Measurements from ENCODE around the gene DNAJB13.
"Not testable (repeated sequence)": the region's sequence is repeated elsewhere in the genome, so short reads cannot be mapped to it uniquely, and the experiment has no call there.

Gene DNAJB13

GRCh38 chr11:73977856-73978519, 27.2 kb downstream of the DNAJB13 start:
- DNase-seq (ENCODE audit: low spot score), result no peak

GRCh38 chr11:73978576-73979086, 27.8 kb downstream of the DNAJB13 start:
- DNase-seq (ENCODE audit: low spot score), result no peak

DNA sequence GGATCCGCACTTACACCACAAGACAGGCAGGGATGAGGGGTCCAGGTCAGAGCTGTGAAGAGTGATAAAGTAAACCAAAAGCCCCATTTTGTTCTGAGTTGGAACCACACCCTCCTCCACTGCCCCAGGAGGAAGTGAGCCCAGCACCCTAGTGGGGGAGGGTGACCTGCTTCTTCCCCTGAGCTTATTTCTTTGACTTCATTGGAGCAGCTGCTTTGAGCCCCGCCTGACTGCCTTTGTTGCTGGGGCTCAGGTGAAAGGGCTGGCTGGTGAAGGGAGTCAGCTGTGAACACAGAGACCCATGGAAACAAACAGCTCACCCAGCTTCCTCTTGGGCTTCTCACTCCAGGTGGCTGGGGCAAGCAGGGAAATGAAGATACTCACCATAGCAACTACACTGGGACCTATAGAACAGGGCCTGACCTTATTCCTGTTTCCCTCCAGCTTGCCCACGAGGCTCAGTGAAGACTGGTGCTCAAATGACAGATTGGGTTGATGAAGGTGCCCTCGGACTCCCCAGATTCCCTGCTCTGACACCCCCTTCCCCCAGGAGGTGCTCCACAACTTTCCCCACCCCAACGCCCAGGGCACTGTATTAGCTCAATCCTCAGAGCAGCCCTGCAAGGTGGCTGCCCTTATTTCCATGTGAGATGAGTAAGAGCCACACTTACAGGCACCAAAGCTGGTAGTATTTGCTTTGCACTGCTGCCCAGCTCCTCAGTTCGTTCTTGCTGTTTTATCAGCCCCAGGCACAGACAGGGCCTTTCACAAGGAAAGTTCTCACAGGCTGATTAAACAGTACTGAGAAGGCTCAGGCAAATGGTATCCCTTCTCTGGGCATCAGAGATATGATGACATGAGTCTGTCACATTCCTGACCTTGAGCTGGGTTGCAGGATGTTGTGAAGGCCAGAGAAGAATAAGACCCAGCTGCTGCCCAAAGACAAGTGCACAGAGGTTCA, 29.5 kb downstream of the DNAJB13 start:
- DNase-seq (ENCODE audit: low spot score), result peak; percentile 86

DNA sequence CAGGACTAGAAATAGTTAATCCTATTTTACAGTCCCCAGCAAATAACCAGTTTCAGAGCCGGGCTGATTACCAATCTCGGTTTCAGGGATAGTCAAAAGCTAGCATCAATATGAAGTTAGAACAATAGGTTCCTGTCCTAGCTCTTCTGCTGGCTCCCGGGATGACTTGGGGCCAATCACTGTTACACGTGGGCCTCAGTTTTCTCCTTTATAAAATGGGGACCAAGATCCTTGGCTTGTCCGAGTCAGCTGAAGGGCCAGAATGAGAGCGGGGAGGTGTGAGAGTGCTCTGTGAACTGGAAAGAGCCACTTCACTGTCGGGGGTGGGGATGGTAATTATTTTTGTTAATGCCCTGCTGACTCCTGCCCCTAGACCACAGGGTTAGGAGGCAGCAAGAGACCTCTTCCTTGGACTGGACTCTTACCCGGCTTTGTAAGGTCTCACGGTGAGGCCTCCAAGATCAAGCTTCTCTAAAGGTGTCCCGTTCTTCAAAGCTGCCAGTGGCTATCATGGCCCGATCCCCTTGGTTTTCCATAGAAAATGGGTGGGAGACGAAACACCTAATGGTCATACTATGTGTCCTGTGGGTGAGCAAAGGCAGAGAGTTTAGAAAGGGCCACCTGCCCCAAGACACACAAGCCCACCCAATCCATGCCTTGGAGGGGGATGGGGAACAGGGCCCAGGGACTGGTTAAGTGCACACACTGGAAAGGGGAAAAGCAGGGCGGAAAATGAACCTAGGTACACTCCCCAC, 30.4 kb downstream of the DNAJB13 start:
- no peak for DNase-seq (ENCODE audit: low spot score)

DNA sequence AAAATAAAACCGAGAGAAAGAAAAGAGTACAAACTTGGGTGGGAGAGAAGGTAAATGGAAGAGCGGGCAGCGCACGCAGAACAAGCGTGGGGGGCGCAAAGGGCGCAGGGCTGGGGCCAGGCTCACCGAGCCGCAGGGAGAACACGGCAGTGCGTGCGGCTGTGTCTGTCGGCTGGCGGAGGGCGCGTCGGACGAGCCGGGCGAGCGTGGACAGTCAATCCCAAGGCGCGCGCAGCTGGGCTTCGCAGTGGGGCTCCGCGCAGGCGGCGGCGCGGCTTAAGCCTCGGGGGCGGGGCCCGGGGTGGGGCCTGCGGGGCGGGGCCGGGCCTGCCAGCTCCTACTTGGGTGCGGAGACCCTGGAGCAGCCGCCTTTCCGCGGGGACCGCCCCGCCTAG, 31.8 kb downstream of the DNAJB13 start, which contains the start of gene UCP2:
UCP2 (minus strand) TSS at position 249 of the 395 bp plus-strand sequence. CDS start 4,465 bp downstream, outside the sequence.
- DNase-seq (ENCODE audit: low spot score), result peak; percentile 86

- DNase-seq (ENCODE audit: low spot score), result peak; percentile 93
These were observed 32.3 kb downstream of the DNAJB13 start for GRCh38 chr11:73982990-73983740.

- no peak for DNase-seq (ENCODE audit: low spot score)
These were observed 33.1 kb downstream of the DNAJB13 start for GRCh38 chr11:73983741-73984538.

DNA sequence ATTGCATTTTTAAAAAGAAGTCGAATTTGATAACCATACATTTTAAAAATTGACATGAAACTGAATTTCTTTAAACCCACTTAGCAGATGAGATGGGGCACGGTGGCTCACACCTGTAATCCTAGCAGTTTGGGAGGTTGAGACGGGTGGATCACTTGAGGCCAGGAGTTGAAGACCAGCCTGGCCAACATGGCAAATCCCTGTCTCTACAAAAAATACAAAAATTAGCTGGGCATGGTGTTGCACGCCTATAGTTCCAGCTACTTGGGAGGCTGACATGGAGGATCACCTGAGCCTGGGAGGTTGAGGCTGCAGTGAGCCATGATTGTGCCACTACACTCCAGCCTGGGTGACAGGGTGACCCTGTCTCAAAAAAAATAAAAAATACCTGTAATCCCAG, 34.8 kb downstream of the DNAJB13 start:
- DNase-seq (ENCODE audit: low spot score), result not testable (repeated sequence)

- no peak for DNase-seq (ENCODE audit: low spot score)
These were observed 37.4 kb downstream of the DNAJB13 start for GRCh38 chr11:73988227-73988626.

- peak; percentile 57 for DNase-seq (ENCODE audit: low spot score)
These were observed 38.3 kb downstream of the DNAJB13 start for GRCh38 chr11:73989156-73989555.

GRCh38 chr11:73990730-73991129, 39.9 kb downstream of the DNAJB13 start:
- no peak for DNase-seq (ENCODE audit: low spot score)

DNA sequence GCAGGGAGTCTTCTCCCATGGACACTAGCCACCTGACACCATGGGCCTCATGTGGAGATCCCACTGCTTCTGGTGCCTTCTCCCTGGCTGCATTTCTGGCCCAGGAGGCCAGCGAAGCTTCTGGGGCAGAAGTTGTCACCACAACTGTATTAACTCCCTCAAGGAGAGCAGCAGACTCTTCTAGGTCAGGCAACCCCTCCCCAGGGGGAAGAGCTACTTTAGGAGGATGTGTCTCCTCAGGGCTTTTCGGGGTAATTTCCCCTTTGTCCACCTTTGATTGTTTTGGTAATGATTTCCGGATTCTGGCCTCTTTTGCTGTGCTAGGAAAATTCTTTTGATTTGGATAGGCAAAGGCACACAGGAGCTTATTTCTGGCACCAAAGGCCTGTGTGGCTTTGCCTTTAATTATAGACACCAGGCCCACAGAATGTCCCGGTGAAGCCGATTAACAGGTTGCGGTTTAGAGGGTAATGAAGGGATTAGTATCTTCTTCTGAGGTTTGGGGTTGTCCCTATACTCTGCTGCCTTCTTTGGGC, 40.7 kb downstream of the DNAJB13 start:
- no peak for DNase-seq (ENCODE audit: low spot score)

- DNase-seq (ENCODE audit: low spot score), result no peak
These were observed 44.4 kb downstream of the DNAJB13 start for GRCh38 chr11:73995247-73995646.

DNA sequence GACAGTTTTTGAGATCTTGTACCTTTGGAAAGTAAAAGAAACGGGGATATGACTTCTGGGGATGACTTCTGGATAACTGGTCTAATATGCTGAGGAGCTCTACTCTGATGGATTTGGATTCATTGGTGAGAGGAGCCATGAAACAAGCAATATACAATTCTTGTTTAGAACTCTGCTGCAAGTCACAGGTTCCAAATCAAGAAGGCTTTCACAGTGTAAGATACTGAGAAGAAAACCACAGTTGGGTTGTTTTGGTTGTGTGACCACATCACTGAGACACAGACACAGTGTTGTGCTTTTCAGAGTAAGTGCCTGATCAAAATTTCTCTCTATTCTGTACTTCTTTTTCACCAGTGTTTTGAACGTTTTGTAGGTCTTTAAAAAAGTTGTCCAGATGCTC, 44.9 kb downstream of the DNAJB13 start:
- no peak for DNase-seq (ENCODE audit: low spot score)

DNA sequence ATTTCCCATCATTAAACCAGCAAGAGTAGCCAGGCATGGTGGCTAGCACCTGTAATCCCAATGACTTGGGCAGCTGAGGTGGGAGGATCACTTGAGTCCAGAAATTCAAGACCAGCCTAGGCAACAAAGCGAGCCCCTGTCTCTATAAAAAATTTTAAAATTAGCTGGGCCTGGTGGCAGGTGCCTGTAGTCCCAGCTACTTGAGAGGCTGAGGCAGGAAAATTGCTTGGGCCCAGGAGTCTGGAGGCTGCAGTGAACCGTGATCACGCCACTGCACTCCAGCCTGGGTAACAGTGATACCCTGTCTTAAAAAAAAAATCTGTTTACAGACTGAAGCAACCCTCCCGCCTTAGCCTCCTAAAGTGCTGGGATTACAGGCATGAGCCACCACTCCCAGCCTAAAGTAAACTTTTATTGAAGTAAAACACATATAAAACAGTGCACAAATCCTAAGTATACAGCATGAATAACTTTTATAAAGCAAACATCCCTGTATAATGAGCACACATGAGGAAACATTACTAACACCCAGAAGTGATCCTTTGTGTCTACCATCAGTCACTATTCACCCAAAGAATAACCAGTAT, 45.4 kb downstream of the DNAJB13 start:
- DNase-seq (ENCODE audit: low spot score), result no peak

DNA sequence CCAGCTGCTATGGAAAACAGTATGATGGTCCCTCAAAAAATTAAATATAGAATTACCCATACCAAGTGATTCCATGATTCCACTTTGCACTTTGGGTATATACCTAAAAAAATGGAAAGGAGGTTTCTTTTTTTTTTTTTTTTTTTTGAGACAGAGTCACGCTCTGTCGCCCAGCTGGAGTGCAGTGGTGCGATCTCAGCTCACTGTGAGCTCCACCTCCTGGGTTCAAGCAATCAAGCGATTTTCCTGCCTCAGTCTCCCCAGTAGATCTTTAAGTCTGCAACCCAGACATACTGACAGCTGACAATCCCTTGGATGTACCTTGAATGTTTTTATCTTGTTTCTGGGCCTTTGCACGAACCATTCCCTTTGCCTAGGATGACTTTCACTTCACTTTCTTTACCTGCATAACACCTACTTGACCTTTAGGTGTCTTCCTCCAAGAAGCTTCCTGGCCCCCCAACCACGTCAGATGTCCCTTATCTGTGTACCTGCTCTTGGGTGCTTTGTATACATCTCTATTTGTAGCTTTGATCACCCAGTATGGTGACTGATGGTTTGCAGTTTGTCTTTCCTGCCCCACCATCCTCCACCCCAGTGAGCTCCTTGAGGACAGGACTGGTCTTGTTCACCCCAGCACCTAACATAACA, 46.4 kb downstream of the DNAJB13 start:
- no peak for DNase-seq (ENCODE audit: low spot score)

DNA sequence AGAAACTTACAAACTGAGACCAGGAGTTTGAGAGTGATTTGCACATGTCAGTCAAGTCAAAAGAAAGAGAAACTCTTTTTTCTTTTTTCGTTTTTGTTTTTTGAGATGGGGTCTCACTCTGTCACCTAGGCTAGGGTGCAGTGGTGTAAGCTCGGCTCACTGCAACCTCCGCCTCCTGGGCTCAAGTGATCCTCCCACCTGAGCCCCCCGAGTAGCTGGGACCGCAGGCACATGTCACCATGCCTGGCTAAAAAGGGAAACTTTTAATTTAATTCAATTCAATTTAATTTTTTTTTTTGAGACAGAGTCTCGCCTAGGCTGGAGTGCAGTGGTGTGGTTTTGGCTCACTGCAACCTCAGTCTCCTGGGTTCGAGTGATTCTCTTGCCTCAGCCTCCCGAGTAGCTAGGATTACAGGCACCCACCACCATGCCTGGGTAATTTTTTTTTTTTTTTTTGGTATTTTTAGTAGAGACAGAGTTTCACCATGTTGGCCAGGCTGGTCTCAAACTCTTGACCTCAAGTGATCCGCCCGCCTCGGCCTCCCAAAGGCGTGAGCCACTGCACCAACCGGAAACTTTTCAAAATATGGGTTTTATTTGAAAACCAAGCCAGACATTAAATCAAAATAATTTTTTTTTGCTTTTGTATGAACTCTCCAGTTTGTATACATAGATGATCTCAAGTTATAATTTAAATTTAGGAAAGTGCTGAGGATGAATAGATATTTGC, 48.2 kb downstream of the DNAJB13 start:
- DNase-seq (ENCODE audit: low spot score), result no peak

- DNase-seq (ENCODE audit: low spot score), result no peak
These were observed 48.9 kb downstream of the DNAJB13 start for GRCh38 chr11:73999581-74000306.
